Mesenchymal stem cell (in vitro differentiated cells and primary cell): ENCODE measurements around the gene ASB10.

Experiments
- DNase-seq: peaks from one replicate; pipeline ENCODE4 v3.0.0-alpha.2; 2013
- H2AFZ ChIP-seq: one replicate; pipeline ENCODE4 v1.6.1; 2013; ENCODE audit warnings: low read depth, mild to moderate bottlenecking, control low read depth, inconsistent platforms, low read length, moderate library complexity
- H2AK5ac ChIP-seq: 2 replicates; pipeline ENCODE4 v1.6.1; 2013; ENCODE audit warnings: low read length, moderate library complexity, mild to moderate bottlenecking, inconsistent platforms; ENCODE audit not compliant: severe bottlenecking
- H2BK120ac ChIP-seq: one replicate; pipeline ENCODE4 v1.6.1; 2013; ENCODE audit warnings: low read depth, mild to moderate bottlenecking, inconsistent platforms, low read length, moderate library complexity
- H2BK12ac ChIP-seq, 2 experiments: one replicate each; pipeline ENCODE4 v1.6.1; 2013; ENCODE audit warnings: inconsistent platforms in 2 of 2, low read length in 2 of 2, mild to moderate bottlenecking in 2 of 2, moderate library complexity in 2 of 2, control low read depth in 1 of 2
- H2BK15ac ChIP-seq: one replicate; pipeline ENCODE4 v1.6.1; 2013; ENCODE audit warnings: mild to moderate bottlenecking, low read depth, inconsistent platforms; ENCODE audit not compliant: poor library complexity, severe bottlenecking
- H2BK5ac ChIP-seq: 2 replicates; pipeline ENCODE4 v1.6.1; 2013; ENCODE audit warnings: low read depth, mild to moderate bottlenecking, low read length, control low read depth, inconsistent platforms; ENCODE audit not compliant: poor library complexity, severe bottlenecking
- H3K14ac ChIP-seq, 2 experiments: one replicate each; pipeline ENCODE4 v1.6.1; 2013; ENCODE audit warnings: inconsistent platforms in 2 of 2, low read length in 2 of 2, control low read depth in 1 of 2, mild to moderate bottlenecking in 1 of 2, moderate library complexity in 1 of 2
- H3K18ac ChIP-seq, 2 experiments: one replicate each; pipeline ENCODE4 v1.6.1; 2013; ENCODE audit warnings: inconsistent platforms in 2 of 2, low read length in 2 of 2, control low read depth in 1 of 2, low read depth in 1 of 2, mild to moderate bottlenecking in 1 of 2
- H3K23ac ChIP-seq, 2 experiments: one replicate each; pipeline ENCODE4 v1.6.1; 2013; ENCODE audit warnings: inconsistent platforms in 2 of 2, low read length in 2 of 2, mild to moderate bottlenecking in 2 of 2, moderate library complexity in 2 of 2, control low read depth in 1 of 2
- H3K27ac ChIP-seq: 2 replicates; pipeline ENCODE4 v1.5.1; 2013; ENCODE audit warnings: mild to moderate bottlenecking, moderate library complexity, low read length, control low read depth, inconsistent platforms; ENCODE audit not compliant: poor library complexity, severe bottlenecking
- H3K27me3 ChIP-seq, 2 experiments: 2 replicates each; pipeline versions ENCODE4 v1.6.1 to v1.7.0; 2013; ENCODE audit warnings: low read length in 2 of 2, mild to moderate bottlenecking in 2 of 2, moderate library complexity in 2 of 2, control low read depth in 1 of 2, inconsistent platforms in 1 of 2; ENCODE audit not compliant: control insufficient read depth in 1 of 2, insufficient read depth in 1 of 2
- H3K36me3 ChIP-seq, 2 experiments: 2 replicates each; pipeline versions ENCODE4 v1.6.1 to v1.7.0; 2013; ENCODE audit warnings: low read length in 2 of 2, control low read depth in 1 of 2, inconsistent platforms in 1 of 2, low read depth in 1 of 2, mild to moderate bottlenecking in 1 of 2; ENCODE audit not compliant: insufficient read depth in 2 of 2, control insufficient read depth in 1 of 2
- H3K4ac ChIP-seq, 2 experiments: one replicate each; pipeline ENCODE4 v1.6.1; 2013; ENCODE audit warnings: inconsistent platforms in 2 of 2, low read length in 2 of 2, mild to moderate bottlenecking in 2 of 2, moderate library complexity in 2 of 2, control low read depth in 1 of 2, low read depth in 1 of 2
- H3K4me1 ChIP-seq: 2 replicates; pipeline ENCODE4 v1.6.1; 2013; ENCODE audit warnings: low read depth, low read length, control low read depth; ENCODE audit not compliant: control insufficient read depth, insufficient read depth
- H3K4me2 ChIP-seq: 2 replicates; pipeline ENCODE4 v1.6.1; 2013; ENCODE audit warnings: low read length, mild to moderate bottlenecking, inconsistent platforms; ENCODE audit not compliant: poor library complexity, severe bottlenecking
- H3K4me3 ChIP-seq, 2 experiments: 2 replicates each; pipeline versions ENCODE4 v1.5.1 to v1.7.0; 2013; ENCODE audit warnings: low read length in 2 of 2, mild to moderate bottlenecking in 2 of 2, control low read depth in 1 of 2, low read depth in 1 of 2; ENCODE audit not compliant: insufficient read depth in 1 of 2
- H3K79me1 ChIP-seq: replicated peaks from 2 replicates; pipeline ENCODE4 v1.6.1; 2013; ENCODE audit warnings: mild to moderate bottlenecking, control low read depth, low read length, inconsistent platforms; ENCODE audit not compliant: poor library complexity, severe bottlenecking
- H3K9ac ChIP-seq: 2 replicates; pipeline ENCODE4 v1.7.0; 2013; ENCODE audit warnings: mild to moderate bottlenecking, low read length, moderate library complexity
- H3K9me3 ChIP-seq: 2 replicates; pipeline ENCODE4 v1.7.0; 2013; ENCODE audit warnings: mild to moderate bottlenecking, low read length; ENCODE audit not compliant: control insufficient read depth
- H4K8ac ChIP-seq: one replicate; pipeline ENCODE4 v1.6.1; 2013; ENCODE audit warnings: inconsistent platforms, mild to moderate bottlenecking, low read length, moderate library complexity
- H4K91ac ChIP-seq: one replicate; pipeline ENCODE4 v1.6.1; 2013; ENCODE audit warnings: mild to moderate bottlenecking, low read length, inconsistent platforms
- WGBS: methylation state at CpG from one replicate; pipeline ENCODE4 v1.1.7; 2013; ENCODE audit warnings: mixed read lengths; 5-methylcytosine and 5-hydroxymethylcytosine counted together

Gene ASB10

DNA sequence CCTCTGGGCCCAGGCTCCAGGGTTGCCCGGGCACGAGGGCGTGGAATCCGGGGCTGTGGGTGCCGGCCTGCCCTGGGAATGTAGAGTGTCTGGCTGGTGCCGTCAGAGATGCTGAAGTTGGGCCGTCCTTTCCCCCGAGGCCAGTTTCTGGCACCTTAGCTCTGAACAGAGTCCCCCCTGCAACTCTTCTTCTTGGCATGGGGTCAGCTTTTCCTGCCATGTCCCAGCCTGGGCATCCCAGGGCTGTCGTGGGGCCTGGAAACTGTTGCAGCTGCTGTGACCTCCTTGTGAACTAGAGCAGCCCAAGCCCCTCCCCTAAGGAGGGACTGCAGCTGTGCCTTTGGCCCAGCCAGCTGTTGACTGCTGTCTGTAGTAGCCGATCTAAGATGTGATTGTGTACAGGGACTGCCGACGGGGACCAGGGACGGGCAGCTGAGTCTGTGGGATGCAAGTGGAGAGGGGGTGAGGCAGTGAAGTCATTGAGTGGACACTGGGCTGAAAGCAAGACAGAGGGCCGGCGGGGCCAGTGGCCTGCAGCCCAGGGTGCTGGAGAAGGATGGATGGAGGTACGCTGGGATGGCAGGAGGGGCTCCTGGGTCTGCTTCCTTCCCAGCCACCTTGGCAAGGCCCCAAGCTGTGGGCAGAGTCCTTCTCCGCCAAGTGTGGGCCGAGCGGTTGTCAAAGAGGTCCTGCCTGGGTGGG, 55.3 kb downstream of the ASB10 start:
- H4K8ac ChIP-seq = no peak overlapping the region
- no peak for DNase-seq
- no peaks in the 10 kb centered on the region for H3K27me3 ChIP-seq
- no peak overlapping the region for H3K4ac ChIP-seq
- H3K27ac ChIP-seq = no peak overlapping the region
- H3K9me3 ChIP-seq = no peaks in the 10 kb centered on the region
- no peak overlapping the region for H2AK5ac ChIP-seq
- H2BK5ac ChIP-seq = no peak overlapping the region
- no peak overlapping the region for H2AFZ ChIP-seq
- 94% methylated on average over 19 of the region's 19 CpGs for WGBS
- H3K9ac ChIP-seq = no peak overlapping the region
- H2BK12ac ChIP-seq = no peak overlapping the region
- no peak overlapping the region for H3K4me3 ChIP-seq
- H4K91ac ChIP-seq = no peak overlapping the region
- no peak overlapping the region for H3K23ac ChIP-seq
- peaks cover 97% of the 10 kb centered on the region in 2 experiments for H3K36me3 ChIP-seq
- H3K18ac ChIP-seq = no peak overlapping the region
- no peak overlapping the region for H3K14ac ChIP-seq
- no peak overlapping the region for H2BK15ac ChIP-seq
- no peak overlapping the region for H3K4me2 ChIP-seq
- H2BK120ac ChIP-seq = no peak overlapping the region
- H3K4me1 ChIP-seq = peaks cover 2% of the 10 kb centered on the region
- peaks cover 46% of the 10 kb centered on the region for H3K79me1 ChIP-seq

- H3K27ac ChIP-seq = no peak overlapping the region
- no peak overlapping the region for H4K8ac ChIP-seq
- no peak overlapping the region for H3K4me3 ChIP-seq
- H3K4ac ChIP-seq = no peak overlapping the region
- H2AFZ ChIP-seq = no peak overlapping the region
- no peak overlapping the region for H2BK15ac ChIP-seq
- no peak overlapping the region for H2BK5ac ChIP-seq
- no peak overlapping the region for H3K9ac ChIP-seq
- H3K9me3 ChIP-seq = no peaks in the 10 kb centered on the region
- no peak overlapping the region for H2BK120ac ChIP-seq
- H2AK5ac ChIP-seq = no peak overlapping the region
- DNase-seq = no peak
- H3K79me1 ChIP-seq = peaks cover 46% of the 10 kb centered on the region
- H3K4me1 ChIP-seq = peaks cover 7% of the 10 kb centered on the region
- no peak overlapping the region for H3K18ac ChIP-seq
- no peak overlapping the region for H3K23ac ChIP-seq
- H2BK12ac ChIP-seq = no peak overlapping the region
- H3K36me3 ChIP-seq = peaks cover 92 to 96% of the 10 kb centered on the region in 2 experiments
- no peak overlapping the region for H4K91ac ChIP-seq
- no peak overlapping the region for H3K14ac ChIP-seq
- 75% methylated on average over 12 of the region's 13 CpGs for WGBS
- H3K27me3 ChIP-seq = no peaks in the 10 kb centered on the region
- H3K4me2 ChIP-seq = no peak overlapping the region
Observed at GRCh38 chr7:151131224-151131591, 55.8 kb downstream of the ASB10 start.

DNA sequence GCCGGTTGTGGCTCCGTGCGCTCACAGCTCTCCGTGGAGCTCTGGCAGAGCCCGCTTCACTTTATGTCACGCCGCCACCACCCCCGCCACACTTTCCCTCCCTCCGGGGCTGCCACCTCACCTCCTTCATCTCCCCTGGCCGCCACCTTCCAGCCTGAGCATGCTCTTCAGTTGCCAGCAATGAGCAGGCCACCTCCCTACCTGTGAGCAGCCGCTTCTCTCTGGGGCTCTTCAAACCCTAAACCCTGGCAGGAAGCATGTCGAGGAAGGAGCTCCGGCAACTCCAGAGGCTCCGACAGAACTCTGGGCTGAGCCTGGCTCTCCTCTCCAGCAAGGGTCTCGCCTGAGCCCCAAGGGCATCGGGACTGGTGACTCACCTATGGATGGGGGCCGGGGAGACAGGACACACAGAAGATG, 56.3 kb downstream of the ASB10 start:
- Histone ChIP-seq H3K27ac (no peak overlapping the region), H2BK15ac (no peak overlapping the region), H3K18ac (no peak overlapping the region), H3K79me1 (peaks cover 46% of the 10 kb centered on the region), H3K4me1 (peaks cover 10% of the 10 kb centered on the region), H2AK5ac (no peak overlapping the region), H4K8ac (no peak overlapping the region), H2BK12ac (no peak overlapping the region), H3K27me3 (no peaks in the 10 kb centered on the region), H3K14ac (no peak overlapping the region), H3K9me3 (no peaks in the 10 kb centered on the region), H3K36me3 (peaks cover 88 to 91% of the 10 kb centered on the region in 2 experiments), H4K91ac (no peak overlapping the region), H3K23ac (no peak overlapping the region), H3K9ac (no peak overlapping the region), H2BK5ac (no peak overlapping the region), H3K4me3 (no peak overlapping the region), H2BK120ac (no peak overlapping the region), H3K4me2 (no peak overlapping the region), H3K4ac (no peak overlapping the region), H2AFZ (no peak overlapping the region)
- DNase-seq = no peak
- WGBS = 94% methylated on average over 16 of the region's 17 CpGs

DNA sequence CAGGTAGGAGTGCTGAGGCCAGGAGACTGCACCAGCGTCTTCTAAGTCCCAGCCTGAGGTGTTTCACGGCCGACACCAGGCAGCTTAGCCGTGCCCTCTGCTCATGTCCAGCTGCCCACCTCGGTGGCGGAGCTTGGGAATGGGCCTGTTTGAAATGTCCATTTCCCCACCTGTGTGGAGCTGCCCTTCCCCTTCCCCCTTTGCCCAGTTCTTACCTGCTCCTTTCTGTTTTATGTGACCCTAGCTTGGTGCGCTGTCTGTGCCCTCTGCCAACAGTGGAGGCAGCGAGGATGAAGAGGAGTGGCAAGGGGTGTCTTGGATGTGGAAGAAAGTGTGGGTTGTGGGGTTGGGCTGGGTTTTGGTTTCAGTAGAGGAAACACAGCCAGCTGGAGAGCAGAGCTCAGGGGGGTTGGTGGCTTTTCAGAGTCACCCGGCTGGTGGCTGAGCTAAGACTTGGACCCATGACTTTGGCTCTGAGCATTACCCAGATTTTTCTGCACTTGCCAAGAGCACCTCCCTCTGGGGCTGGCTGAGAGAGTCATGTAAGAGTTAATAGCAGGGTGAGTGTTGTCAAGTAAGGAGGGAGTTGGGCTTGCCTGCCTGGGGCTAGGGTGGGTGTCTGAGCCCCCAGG, 57.0 kb downstream of the ASB10 start:
- Histone ChIP-seq H4K91ac (no peak overlapping the region), H2BK15ac (no peak overlapping the region), H3K14ac (no peak overlapping the region), H4K8ac (no peak overlapping the region), H3K4me3 (no peak overlapping the region), H2BK5ac (no peak overlapping the region), H3K9ac (no peak overlapping the region), H3K4ac (no peak overlapping the region), H3K9me3 (no peaks in the 10 kb centered on the region), H3K27ac (no peak overlapping the region), H3K4me2 (no peak overlapping the region), H3K18ac (no peak overlapping the region), H3K23ac (no peak overlapping the region), H2AK5ac (no peak overlapping the region), H3K79me1 (peaks cover 43% of the 10 kb centered on the region), H3K27me3 (no peaks in the 10 kb centered on the region), H2BK120ac (no peak overlapping the region), H3K4me1 (peaks cover 17% of the 10 kb centered on the region), H3K36me3 (peaks cover 84 to 85% of the 10 kb centered on the region in 2 experiments), H2BK12ac (no peak overlapping the region), H2AFZ (no peak overlapping the region)
- DNase-seq = no peak
- 98% methylated on average over 9 of the region's 9 CpGs for WGBS
